ENCODE results near the gene GADL1. TPM values are rescaled to one million over a fixed set of nuclear protein-coding genes. Genes with fewer than 3 reads are reported as not detected.

Gene GADL1
- total RNA-seq, 1 donor from 2014 or later, result 25.1 TPM

GRCh38 chr3:30695302-30696061 is 199.0 kb downstream of the GADL1 start:
- no peaks in the 10 kb centered on the region for H3K27me3 ChIP-seq (ENCODE audit: control insufficient read depth in 3 of 3, insufficient read depth in 3 of 3, low read length in 3 of 3)
- peak overlapping the region; percentile 57 for H3K27ac ChIP-seq (ENCODE audit: low read depth, low read length)
- H3K4me1 ChIP-seq (ENCODE audit: control insufficient read depth in 3 of 3, insufficient read depth in 3 of 3, low read length in 3 of 3), result peaks cover 37 to 48% (median 38%) of the 10 kb centered on the region in 3 donors
- H3K9me3 ChIP-seq (ENCODE audit: control insufficient read depth in 3 of 3, low read length in 3 of 3), result no peaks in the 10 kb centered on the region
- no peak overlapping the region for H3K4me3 ChIP-seq (ENCODE audit: low read length in 3 of 3)
- H3K9ac ChIP-seq (ENCODE audit: low read depth in 1 of 3, low read length in 3 of 3), result no peak overlapping the region
- peaks cover 8 to 23% (median 12%) of the 10 kb centered on the region in 3 donors for H3K36me3 ChIP-seq (ENCODE audit: control insufficient read depth in 3 of 3, insufficient read depth in 3 of 3, low read length in 3 of 3)

GRCh38 chr3:30694668-30695067 is 199.8 kb downstream of the GADL1 start:
- Histone ChIP-seq H3K4me3 (ENCODE audit: low read length in 3 of 3) (no peak overlapping the region), H3K4me1 (ENCODE audit: control insufficient read depth in 3 of 3, insufficient read depth in 3 of 3, low read length in 3 of 3) (peaks cover 40 to 53% (median 41%) of the 10 kb centered on the region in 3 donors), H3K36me3 (ENCODE audit: control insufficient read depth in 3 of 3, insufficient read depth in 3 of 3, low read length in 3 of 3) (peaks cover 8 to 23% (median 12%) of the 10 kb centered on the region in 3 donors), H3K9ac (ENCODE audit: low read depth in 1 of 3, low read length in 3 of 3) (no peak overlapping the region), H3K27me3 (ENCODE audit: control insufficient read depth in 3 of 3, insufficient read depth in 3 of 3, low read length in 3 of 3) (no peaks in the 10 kb centered on the region), H3K9me3 (ENCODE audit: control insufficient read depth in 3 of 3, low read length in 3 of 3) (no peaks in the 10 kb centered on the region), H3K27ac (ENCODE audit: low read depth, low read length) (no peak overlapping the region)

GRCh38 chr3:30694148-30694547 is 200.3 kb downstream of the GADL1 start:
- Histone ChIP-seq H3K4me1 (ENCODE audit: control insufficient read depth in 3 of 3, insufficient read depth in 3 of 3, low read length in 3 of 3) (peaks cover 44 to 58% (median 45%) of the 10 kb centered on the region in 3 donors), H3K9me3 (ENCODE audit: control insufficient read depth in 3 of 3, low read length in 3 of 3) (no peaks in the 10 kb centered on the region), H3K9ac (ENCODE audit: low read depth in 1 of 3, low read length in 3 of 3) (peak overlapping the region in 1 of 3 donors; percentile 9), H3K27me3 (ENCODE audit: control insufficient read depth in 3 of 3, insufficient read depth in 3 of 3, low read length in 3 of 3) (no peaks in the 10 kb centered on the region), H3K27ac (ENCODE audit: low read depth, low read length) (no peak overlapping the region), H3K4me3 (ENCODE audit: low read length in 3 of 3) (no peak overlapping the region), H3K36me3 (ENCODE audit: control insufficient read depth in 3 of 3, insufficient read depth in 3 of 3, low read length in 3 of 3) (peaks cover 8 to 23% (median 12%) of the 10 kb centered on the region in 3 donors)

GRCh38 chr3:30693470-30694120 is 200.9 kb downstream of the GADL1 start:
- no peaks in the 10 kb centered on the region for H3K9me3 ChIP-seq (ENCODE audit: control insufficient read depth in 3 of 3, low read length in 3 of 3)
- peaks cover 50 to 64% (median 50%) of the 10 kb centered on the region in 3 donors for H3K4me1 ChIP-seq (ENCODE audit: control insufficient read depth in 3 of 3, insufficient read depth in 3 of 3, low read length in 3 of 3)
- H3K4me3 ChIP-seq (ENCODE audit: low read length in 3 of 3), result no peak overlapping the region
- H3K27ac ChIP-seq (ENCODE audit: low read depth, low read length), result no peak overlapping the region
- H3K36me3 ChIP-seq (ENCODE audit: control insufficient read depth in 3 of 3, insufficient read depth in 3 of 3, low read length in 3 of 3), result peaks cover 8 to 23% (median 12%) of the 10 kb centered on the region in 3 donors
- H3K9ac ChIP-seq (ENCODE audit: low read depth in 1 of 3, low read length in 3 of 3), result no peak overlapping the region
- no peaks in the 10 kb centered on the region for H3K27me3 ChIP-seq (ENCODE audit: control insufficient read depth in 3 of 3, insufficient read depth in 3 of 3, low read length in 3 of 3)

GRCh38 chr3:30692498-30693130 is 201.8 kb downstream of the GADL1 start:
- H3K4me3 ChIP-seq (ENCODE audit: low read length in 3 of 3), result no peak overlapping the region
- H3K4me1 ChIP-seq (ENCODE audit: control insufficient read depth in 3 of 3, insufficient read depth in 3 of 3, low read length in 3 of 3), result peaks cover 52 to 66% (median 57%) of the 10 kb centered on the region in 3 donors
- no peak overlapping the region for H3K27ac ChIP-seq (ENCODE audit: low read depth, low read length)
- no peak overlapping the region for H3K9ac ChIP-seq (ENCODE audit: low read depth in 1 of 3, low read length in 3 of 3)
- H3K9me3 ChIP-seq (ENCODE audit: control insufficient read depth in 3 of 3, low read length in 3 of 3), result no peaks in the 10 kb centered on the region
- no peaks in the 10 kb centered on the region for H3K27me3 ChIP-seq (ENCODE audit: control insufficient read depth in 3 of 3, insufficient read depth in 3 of 3, low read length in 3 of 3)
- peaks cover 8 to 25% (median 19%) of the 10 kb centered on the region in 3 donors for H3K36me3 ChIP-seq (ENCODE audit: control insufficient read depth in 3 of 3, insufficient read depth in 3 of 3, low read length in 3 of 3)

- no peak overlapping the region for H3K4me3 ChIP-seq (ENCODE audit: low read length in 3 of 3)
- no peak overlapping the region for H3K27ac ChIP-seq (ENCODE audit: low read depth, low read length)
- H3K36me3 ChIP-seq (ENCODE audit: control insufficient read depth in 3 of 3, insufficient read depth in 3 of 3, low read length in 3 of 3), result peaks cover 8 to 25% (median 19%) of the 10 kb centered on the region in 3 donors
- no peaks in the 10 kb centered on the region for H3K9me3 ChIP-seq (ENCODE audit: control insufficient read depth in 3 of 3, low read length in 3 of 3)
- no peak overlapping the region for H3K9ac ChIP-seq (ENCODE audit: low read depth in 1 of 3, low read length in 3 of 3)
- peaks cover 47 to 63% (median 57%) of the 10 kb centered on the region in 3 donors for H3K4me1 ChIP-seq (ENCODE audit: control insufficient read depth in 3 of 3, insufficient read depth in 3 of 3, low read length in 3 of 3)
- H3K27me3 ChIP-seq (ENCODE audit: control insufficient read depth in 3 of 3, insufficient read depth in 3 of 3, low read length in 3 of 3), result no peaks in the 10 kb centered on the region
Observed at GRCh38 chr3:30691944-30692343, 202.5 kb downstream of the GADL1 start.

- peaks cover 8 to 25% (median 19%) of the 10 kb centered on the region in 3 donors for H3K36me3 ChIP-seq (ENCODE audit: control insufficient read depth in 3 of 3, insufficient read depth in 3 of 3, low read length in 3 of 3)
- H3K4me1 ChIP-seq (ENCODE audit: control insufficient read depth in 3 of 3, insufficient read depth in 3 of 3, low read length in 3 of 3), result peaks cover 41 to 59% (median 52%) of the 10 kb centered on the region in 3 donors
- H3K9ac ChIP-seq (ENCODE audit: low read depth in 1 of 3, low read length in 3 of 3), result no peak overlapping the region
- no peaks in the 10 kb centered on the region for H3K27me3 ChIP-seq (ENCODE audit: control insufficient read depth in 3 of 3, insufficient read depth in 3 of 3, low read length in 3 of 3)
- no peak overlapping the region for H3K4me3 ChIP-seq (ENCODE audit: low read length in 3 of 3)
- no peaks in the 10 kb centered on the region for H3K9me3 ChIP-seq (ENCODE audit: control insufficient read depth in 3 of 3, low read length in 3 of 3)
- peak overlapping the region; percentile 16 for H3K27ac ChIP-seq (ENCODE audit: low read depth, low read length)
Observed at GRCh38 chr3:30691249-30691880, 203.1 kb downstream of the GADL1 start.

- Histone ChIP-seq H3K4me3 (ENCODE audit: low read length in 3 of 3) (no peak overlapping the region), H3K4me1 (ENCODE audit: control insufficient read depth in 3 of 3, insufficient read depth in 3 of 3, low read length in 3 of 3) (peaks cover 33 to 51% (median 47%) of the 10 kb centered on the region in 3 donors), H3K9me3 (ENCODE audit: control insufficient read depth in 3 of 3, low read length in 3 of 3) (no peaks in the 10 kb centered on the region), H3K27ac (ENCODE audit: low read depth, low read length) (peak overlapping the region; percentile 20), H3K36me3 (ENCODE audit: control insufficient read depth in 3 of 3, insufficient read depth in 3 of 3, low read length in 3 of 3) (peaks cover 8 to 26% (median 19%) of the 10 kb centered on the region in 3 donors), H3K9ac (ENCODE audit: low read depth in 1 of 3, low read length in 3 of 3) (no peak overlapping the region), H3K27me3 (ENCODE audit: control insufficient read depth in 3 of 3, insufficient read depth in 3 of 3, low read length in 3 of 3) (no peaks in the 10 kb centered on the region)
Observed at GRCh38 chr3:30690199-30690598, 204.3 kb downstream of the GADL1 start.

GRCh38 chr3:30688776-30689641 is 205.5 kb downstream of the GADL1 start:
- Histone ChIP-seq H3K36me3 (ENCODE audit: control insufficient read depth in 3 of 3, insufficient read depth in 3 of 3, low read length in 3 of 3) (peaks cover 5 to 26% (median 19%) of the 10 kb centered on the region in 3 donors), H3K4me3 (ENCODE audit: low read length in 3 of 3) (peak overlapping the region in 1 of 3 donors; percentile 5), H3K27me3 (ENCODE audit: control insufficient read depth in 3 of 3, insufficient read depth in 3 of 3, low read length in 3 of 3) (no peaks in the 10 kb centered on the region), H3K9ac (ENCODE audit: low read depth in 1 of 3, low read length in 3 of 3) (no peak overlapping the region), H3K27ac (ENCODE audit: low read depth, low read length) (peak overlapping the region; percentile 41), H3K9me3 (ENCODE audit: control insufficient read depth in 3 of 3, low read length in 3 of 3) (no peaks in the 10 kb centered on the region), H3K4me1 (ENCODE audit: control insufficient read depth in 3 of 3, insufficient read depth in 3 of 3, low read length in 3 of 3) (peaks cover 27 to 49% (median 44%) of the 10 kb centered on the region in 3 donors)
